Common myeloid progenitor, CD34-positive (primary cell): ENCODE measurements around the gene PRDM1.

Experiments used
- CTCF ChIA-PET: fragments of 350-600 bp; sonication (Branson Sonifier 250); formaldehyde crosslinking; loops from one replicate; lab custom pipeline; 2021; ENCODE audit warnings: antibody characterized with exemption; lab: Charles Lee
- POLR2A ChIA-PET: fragments of 350-600 bp; sonication (Branson Sonifier 250); formaldehyde crosslinking; loops from one replicate; lab custom pipeline; 2021; ENCODE audit warnings: antibody characterized with exemption; lab: Charles Lee
- DNase-seq, 3 donors: peaks; one replicate each; pipeline versions ENCODE4 v3.0.0 to v3.0.0-alpha.2; 2013
- H3K27ac ChIP-seq, 2 experiments: 1 replicate in 1 of 2; 2 replicates in 1 of 2; pipeline ENCODE4 v1.7.0; 2013; ENCODE audit warnings: inconsistent platforms in 2 of 2, low read length in 2 of 2, mild to moderate bottlenecking in 2 of 2, low read depth in 1 of 2, moderate library complexity in 1 of 2; ENCODE audit not compliant: severe bottlenecking in 2 of 2, insufficient read depth in 1 of 2, poor library complexity in 1 of 2
- H3K27me3 ChIP-seq, 5 experiments: replicated peaks in 2 of 5; 1 replicate in 3 of 5; 2 replicates in 2 of 5; pipeline versions ENCODE4 v1.6.1 to v1.7.0; 2013; ENCODE audit warnings: low read length in 4 of 5, mild to moderate bottlenecking in 2 of 5, moderate library complexity in 2 of 5, inconsistent platforms in 1 of 5; ENCODE audit not compliant: insufficient read depth in 5 of 5, control insufficient read depth in 4 of 5
- H3K36me3 ChIP-seq, 4 experiments: 1 replicate in 2 of 4; 2 replicates in 2 of 4; pipeline versions ENCODE4 v1.6.1 to v1.7.0; 2013; ENCODE audit warnings: low read length in 3 of 4, control low read depth in 1 of 4, mild to moderate bottlenecking in 1 of 4; ENCODE audit not compliant: control insufficient read depth in 4 of 4, insufficient read depth in 4 of 4
- H3K4me1 ChIP-seq, 4 experiments: 1 replicate in 3 of 4; 2 replicates in 1 of 4; pipeline versions ENCODE4 v1.6.1 to v1.7.1; 2013; ENCODE audit warnings: low read length in 3 of 4, mild to moderate bottlenecking in 3 of 4, control low read depth in 1 of 4, inconsistent platforms in 1 of 4, moderate library complexity in 1 of 4; ENCODE audit not compliant: control insufficient read depth in 4 of 4, insufficient read depth in 4 of 4; ENCODE audit errors: control extremely low read depth in 1 of 4
- H3K4me3 ChIP-seq, 7 experiments: 1 replicate in 4 of 7; 2 replicates in 3 of 7; pipeline versions ENCODE4 v1.5.1 to v1.7.0; 2013; ENCODE audit warnings: mild to moderate bottlenecking in 7 of 7, low read length in 6 of 7, moderate library complexity in 6 of 7, inconsistent platforms in 2 of 7, low read depth in 2 of 7, control low read depth in 1 of 7; ENCODE audit not compliant: insufficient read depth in 4 of 7, control insufficient read depth in 1 of 7; ENCODE audit errors: extremely low read depth in 1 of 7
- H3K9me3 ChIP-seq, 5 experiments: 1 replicate in 4 of 5; 2 replicates in 1 of 5; pipeline versions ENCODE4 v1.6.1 to v1.7.1; 2013; ENCODE audit warnings: low read length in 4 of 5, mild to moderate bottlenecking in 2 of 5, inconsistent platforms in 1 of 5, low read depth in 1 of 5, moderate library complexity in 1 of 5; ENCODE audit not compliant: control insufficient read depth in 4 of 5, insufficient read depth in 2 of 5; ENCODE audit errors: control extremely low read depth in 1 of 5
- WGBS: methylation state at CpG from one replicate; pipeline ENCODE4 v1.1.5; 2013; ENCODE audit not compliant: insufficient coverage; 5-methylcytosine and 5-hydroxymethylcytosine counted together

PRDM1 gene

GRCh38 chr6:106056746-106057390 lies 29.3 kb upstream of the PRDM1 start:
- WGBS, result no CpG with 5 or more reads among the region's 1 CpG

GRCh38 chr6:106059331-106059730 lies 26.8 kb upstream of the PRDM1 start:
- no peak overlapping the region for H3K4me3 ChIP-seq
- H3K27me3 ChIP-seq, result no peaks in the 10 kb centered on the region
- POLR2A ChIA-PET, result no interaction called here
- CTCF ChIA-PET, result interaction anchor here (1.4 kb wide), 1 partner anchor 9 kb away, joined by 3 read pairs; no protein-coding TSS in a partner anchor
- no peak for DNase-seq
- no peaks in the 10 kb centered on the region for H3K36me3 ChIP-seq
- no peaks in the 10 kb centered on the region for H3K4me1 ChIP-seq
- H3K27ac ChIP-seq, result no peak overlapping the region
- no peaks in the 10 kb centered on the region for H3K9me3 ChIP-seq
- WGBS, result 100% methylated on average over 2 of the region's 2 CpGs

More at GRCh38 chr6:106056746-106057390, 29.3 kb upstream of the PRDM1 start:
- ChIA-PET CTCF (no interaction called here), POLR2A (no interaction called here)
- Histone ChIP-seq H3K4me1 (no peaks in the 10 kb centered on the region), H3K27me3 (no peaks in the 10 kb centered on the region), H3K4me3 (no peak overlapping the region), H3K27ac (no peak overlapping the region), H3K9me3 (no peaks in the 10 kb centered on the region), H3K36me3 (no peaks in the 10 kb centered on the region)
- DNase-seq, result no peak

- Histone ChIP-seq H3K27me3 (no peaks in the 10 kb centered on the region), H3K9me3 (no peaks in the 10 kb centered on the region), H3K4me3 (no peak overlapping the region), H3K36me3 (no peaks in the 10 kb centered on the region), H3K27ac (no peak overlapping the region), H3K4me1 (no peaks in the 10 kb centered on the region)
- ChIA-PET POLR2A (no interaction called here), CTCF (no interaction called here)
- WGBS, result 67% methylated on average over 3 of the region's 3 CpGs
- DNase-seq, result no peak
Observed at GRCh38 chr6:106060167-106060566, 26.0 kb upstream of the PRDM1 start.

GRCh38 chr6:106063448-106063850 lies 22.7 kb upstream of the PRDM1 start:
- CTCF ChIA-PET, result interaction anchor here (1.3 kb wide), 1 partner anchor 21 kb away, joined by 3 read pairs; no protein-coding TSS in a partner anchor
- Histone ChIP-seq H3K9me3 (no peaks in the 10 kb centered on the region), H3K36me3 (no peaks in the 10 kb centered on the region), H3K4me1 (no peaks in the 10 kb centered on the region), H3K27me3 (no peaks in the 10 kb centered on the region), H3K27ac (no peak overlapping the region), H3K4me3 (no peak overlapping the region)
- POLR2A ChIA-PET, result interaction anchor here (0.6 kb wide), 1 partner anchor 561 kb away, joined by 3 read pairs; no protein-coding TSS in a partner anchor
- DNase-seq, result no peak
- WGBS, result 100% methylated on average over 2 of the region's 2 CpGs

GRCh38 chr6:106064142-106064541 lies 22.0 kb upstream of the PRDM1 start:
- CTCF ChIA-PET, result no interaction called here
- Histone ChIP-seq H3K36me3 (no peaks in the 10 kb centered on the region), H3K27me3 (no peaks in the 10 kb centered on the region), H3K4me3 (no peak overlapping the region), H3K27ac (no peak overlapping the region), H3K4me1 (no peaks in the 10 kb centered on the region), H3K9me3 (no peaks in the 10 kb centered on the region)
- 87% methylated on average over 3 of the region's 3 CpGs for WGBS
- POLR2A ChIA-PET, result no interaction called here
- DNase-seq, result no peak

- Histone ChIP-seq H3K27ac (no peak overlapping the region), H3K9me3 (no peaks in the 10 kb centered on the region), H3K4me3 (no peak overlapping the region), H3K4me1 (no peaks in the 10 kb centered on the region), H3K36me3 (no peaks in the 10 kb centered on the region), H3K27me3 (no peaks in the 10 kb centered on the region)
- ChIA-PET CTCF (interaction anchor here (1.6 kb wide), 1 partner anchor 20 kb away, joined by 4 read pairs; no protein-coding TSS in a partner anchor), POLR2A (interaction anchor here (0.6 kb wide), 1 partner anchor 11 kb away, joined by 4 read pairs; no protein-coding TSS in a partner anchor)
- DNase-seq, result no peak
- WGBS, result 50% methylated on average over 1 of the region's 1 CpG
Observed at GRCh38 chr6:106064756-106065155, 21.4 kb upstream of the PRDM1 start.

GRCh38 chr6:106066989-106067388 lies 19.1 kb upstream of the PRDM1 start:
- no peaks in the 10 kb centered on the region for H3K9me3 ChIP-seq
- no peak overlapping the region for H3K4me3 ChIP-seq
- H3K27me3 ChIP-seq, result no peaks in the 10 kb centered on the region
- ChIA-PET POLR2A (no interaction called here), CTCF (no interaction called here)
- H3K27ac ChIP-seq, result no peak overlapping the region
- H3K36me3 ChIP-seq, result no peaks in the 10 kb centered on the region
- WGBS, result no CpG with 5 or more reads among the region's 1 CpG
- no peak for DNase-seq
- H3K4me1 ChIP-seq, result no peaks in the 10 kb centered on the region
